Tibial nerve (tissue), 4 donors: ENCODE results near the gene ANKRD17. TPM values are rescaled to one million over a fixed set of nuclear protein-coding genes. Genes with fewer than 3 reads are reported as not detected.

Experiments used
- DNase-seq, 2 donors: peaks; one replicate each; pipeline ENCODE4 v3.0.0-alpha.2; 2019; ENCODE audit warnings: low spot score in 2 of 2
- H3K27ac ChIP-seq, 4 donors: fragments of 200-600 bp; sonication (generic) in 3 of 4; one replicate each; pipeline ENCODE4 v1.5.1; 2017 to 2019; ENCODE audit warnings: mild to moderate bottlenecking in 1 of 4
- H3K27me3 ChIP-seq, 2 donors: fragments of 200-600 bp; sonication (generic) in 1 of 2; one replicate each; pipeline versions ENCODE4 v1.5.1 to v1.6.0; 2017 to 2019
- H3K36me3 ChIP-seq, 3 donors: fragments of 200-600 bp; sonication (generic); one replicate each; pipeline ENCODE4 v1.5.1; 2018 to 2019
- H3K4me1 ChIP-seq, 4 donors: fragments of 200-600 bp; sonication (generic) in 3 of 4; one replicate each; pipeline ENCODE4 v1.5.1; 2017 to 2019
- H3K4me3 ChIP-seq, 4 donors: fragments of 200-600 bp; sonication (generic) in 3 of 4; one replicate each; pipeline ENCODE4 v1.5.1; 2017 to 2019; ENCODE audit warnings: mild to moderate bottlenecking in 1 of 4, moderate library complexity in 1 of 4
- H3K9me3 ChIP-seq, 4 donors: fragments of 200-600 bp; sonication (generic) in 3 of 4; one replicate each; pipeline ENCODE4 v1.5.1; 2017 to 2019
- CTCF ChIP-seq, 5 experiments: fragments of 200-600 bp in 3 of 5; fragments of 450-650 bp in 2 of 5; sonication (generic) in 3 of 5; IDR thresholded peaks; one replicate each; pipeline ENCODE4 v1.5.1; 2016 to 2019; ENCODE audit warnings: antibody characterized with exemption in 5 of 5, mild to moderate bottlenecking in 3 of 5, moderate library complexity in 2 of 5
- EP300 ChIP-seq, 2 donors: sonication (generic); formaldehyde crosslinking; IDR thresholded peaks; one replicate each; pipeline ENCODE4 v1.6.1; 2017; ENCODE audit warnings: antibody characterized with exemption in 2 of 2, mild to moderate bottlenecking in 1 of 2
- POLR2A ChIP-seq, 2 donors: fragments of 450-650 bp; IDR thresholded peaks; one replicate each; pipeline ENCODE4 v1.6.1; 2017; ENCODE audit warnings: antibody characterized with exemption in 2 of 2, mild to moderate bottlenecking in 2 of 2, moderate library complexity in 2 of 2
- WGBS, 2 donors: methylation state at CpG; one replicate each; pipeline ENCODE4 v1.1.5; 2018; 5-methylcytosine and 5-hydroxymethylcytosine counted together
- total RNA-seq, 4 donors: library from RNA; depleted of rRNA; stranded (reverse); fragments of >200 nt; gene quantifications; one replicate each; pipeline ENCODE4 v1.1.0, GENCODE V29; 2016

Gene ANKRD17
- total RNA-seq, 4 donors from 2014 or later = 46.5 to 61.8 (median 55.0) TPM

GRCh38 chr4:73247100-73247499, 11.5 kb downstream of the ANKRD17 start:
- H3K27ac ChIP-seq = no peak overlapping the region
- TF ChIP-seq CTCF (IDR thresholded peaks at IDR 0.05) (no peak), EP300 (IDR thresholded peaks at IDR 0.05) (no peak)

GRCh38 chr4:73245955-73246354, 12.6 kb downstream of the ANKRD17 start:
- 81 to 85% methylated on average over 2 of the region's 2 CpGs for WGBS, 2 donors
- no peak for DNase-seq
- H3K27me3 ChIP-seq = no peaks in the 10 kb centered on the region
- TF ChIP-seq CTCF (IDR thresholded peaks at IDR 0.05) (no peak), POLR2A (IDR thresholded peaks at IDR 0.05) (no peak), EP300 (IDR thresholded peaks at IDR 0.05) (no peak)
- peaks cover 0 to 4% (median 0%) of the 10 kb centered on the region in 3 donors for H3K36me3 ChIP-seq
- no peak overlapping the region for H3K27ac ChIP-seq
- H3K9me3 ChIP-seq = no peaks in the 10 kb centered on the region
- H3K4me3 ChIP-seq = no peak overlapping the region
- peaks cover 0 to 55% (median 12%) of the 10 kb centered on the region in 4 donors for H3K4me1 ChIP-seq

More at GRCh38 chr4:73247100-73247499, 11.5 kb downstream of the ANKRD17 start:
- Histone ChIP-seq H3K36me3 (peaks cover 0 to 4% (median 0%) of the 10 kb centered on the region in 3 donors), H3K4me1 (peaks cover 0 to 56% (median 9%) of the 10 kb centered on the region in 4 donors), H3K27me3 (no peaks in the 10 kb centered on the region), H3K4me3 (no peak overlapping the region), H3K9me3 (no peaks in the 10 kb centered on the region)
- DNase-seq = no peak

GRCh38 chr4:73244945-73245601, 13.5 kb downstream of the ANKRD17 start:
- WGBS, 2 donors = 88% methylated on average over 4 of the region's 4 CpGs
- H3K27me3 ChIP-seq = no peaks in the 10 kb centered on the region
- no peak overlapping the region for H3K4me3 ChIP-seq
- DNase-seq = no peak
- H3K27ac ChIP-seq = no peak overlapping the region
- no peak for TF ChIP-seq CTCF (IDR thresholded peaks at IDR 0.05)
- no peak for TF ChIP-seq EP300 (IDR thresholded peaks at IDR 0.05)
- no peaks in the 10 kb centered on the region for H3K36me3 ChIP-seq
- H3K9me3 ChIP-seq = no peaks in the 10 kb centered on the region
- H3K4me1 ChIP-seq = peaks cover 0 to 59% (median 12%) of the 10 kb centered on the region in 4 donors

- Histone ChIP-seq H3K36me3 (peaks cover 0 to 24% (median 0%) of the 10 kb centered on the region in 3 donors), H3K27me3 (no peaks in the 10 kb centered on the region), H3K4me1 (peaks cover 0 to 40% (median 4%) of the 10 kb centered on the region in 4 donors), H3K9me3 (no peaks in the 10 kb centered on the region), H3K4me3 (no peak overlapping the region), H3K27ac (no peak overlapping the region)
- DNase-seq = no peak
- no peak for TF ChIP-seq CTCF (IDR thresholded peaks at IDR 0.05)
- TF ChIP-seq POLR2A (IDR thresholded peaks at IDR 0.05) = no peak
- TF ChIP-seq EP300 (IDR thresholded peaks at IDR 0.05) = no peak
- WGBS, 2 donors = 81 to 84% methylated on average over 2 of the region's 2 CpGs
Measured at GRCh38 chr4:73237044-73237443, 21.6 kb downstream of the ANKRD17 start.

GRCh38 chr4:73236151-73236550, 22.4 kb downstream of the ANKRD17 start:
- H3K9me3 ChIP-seq = no peaks in the 10 kb centered on the region
- H3K4me3 ChIP-seq = no peak overlapping the region
- WGBS, 2 donors = 92 to 95% methylated on average over 1 of the region's 1 CpG
- H3K27ac ChIP-seq = no peak overlapping the region
- DNase-seq = no peak
- peaks cover 0 to 27% (median 0%) of the 10 kb centered on the region in 3 donors for H3K36me3 ChIP-seq
- TF ChIP-seq POLR2A (IDR thresholded peaks at IDR 0.05) (no peak), CTCF (IDR thresholded peaks at IDR 0.05) (no peak), EP300 (IDR thresholded peaks at IDR 0.05) (no peak)
- H3K4me1 ChIP-seq = peaks cover 0 to 32% (median under 1%) of the 10 kb centered on the region in 4 donors
- no peaks in the 10 kb centered on the region for H3K27me3 ChIP-seq
